Spleen (tissue), 11 donors: ENCODE measurements around the gene TSPOAP1. TPM values are rescaled to one million over a fixed set of nuclear protein-coding genes. Genes with fewer than 3 reads are reported as not detected.

Source experiments
- DNase-seq: peaks from one replicate; pipeline ENCODE4 v3.0.0-alpha.2; 2020
- H3K27ac ChIP-seq, 8 donors: fragments of 200-600 bp; sonication (generic) in 7 of 8; 1 replicate in 4 of 8; 2 replicates in 4 of 8; pipeline versions ENCODE4 v1.5.0 to v1.8.0; 2016 to 2021; ENCODE audit warnings: inconsistent platforms in 4 of 8, mild to moderate bottlenecking in 4 of 8, moderate library complexity in 1 of 8
- H3K27me3 ChIP-seq, 7 donors: fragments of 200-600 bp; sonication (generic) in 6 of 7; replicated peaks in 1 of 7; 1 replicate in 4 of 7; 2 replicates in 3 of 7; pipeline versions ENCODE4 v1.5.0 to v1.8.0; 2016 to 2021; ENCODE audit warnings: inconsistent platforms in 3 of 7, mild to moderate bottlenecking in 1 of 7
- H3K36me3 ChIP-seq, 6 donors: fragments of 200-600 bp; sonication (generic) in 5 of 6; 1 replicate in 4 of 6; 2 replicates in 2 of 6; pipeline versions ENCODE4 v1.5.0 to v1.8.0; 2016 to 2021; ENCODE audit warnings: inconsistent platforms in 2 of 6
- H3K4me1 ChIP-seq, 6 donors: fragments of 200-600 bp; sonication (generic) in 5 of 6; 1 replicate in 3 of 6; 2 replicates in 3 of 6; pipeline versions ENCODE4 v1.5.0 to v1.8.0; 2016 to 2021; ENCODE audit warnings: inconsistent platforms in 3 of 6
- H3K4me3 ChIP-seq, 8 donors: fragments of 200-600 bp; sonication (generic) in 7 of 8; 1 replicate in 4 of 8; 2 replicates in 4 of 8; pipeline versions ENCODE4 v1.5.0 to v1.8.0; 2016 to 2021; ENCODE audit warnings: inconsistent platforms in 4 of 8, mild to moderate bottlenecking in 4 of 8, moderate library complexity in 2 of 8
- H3K9me3 ChIP-seq, 8 donors: fragments of 200-600 bp; sonication (generic) in 7 of 8; 1 replicate in 4 of 8; 2 replicates in 4 of 8; pipeline versions ENCODE4 v1.5.0 to v1.8.0; 2016 to 2021; ENCODE audit warnings: inconsistent platforms in 4 of 8
- POLR2A ChIP-seq, 3 donors: fragments of 450-650 bp; IDR thresholded peaks; one replicate each; pipeline ENCODE4 v1.5.1; 2017; ENCODE audit warnings: antibody characterized with exemption in 3 of 3, mild to moderate bottlenecking in 1 of 3
- POLR2AphosphoS5 ChIP-seq, 3 donors: sonication (generic); formaldehyde crosslinking; IDR thresholded peaks; one replicate each; pipeline ENCODE4 v1.5.1; 2017; ENCODE audit warnings: antibody characterized with exemption in 3 of 3
- WGBS, 5 donors: extraction: QIAGEN DNeasy Blood & Tissue Kit in 3 of 5; methylation state at CpG; one replicate each; pipeline versions ENCODE4 v1.1.5 to v1.1.7; 2013 to 2018; 5-methylcytosine and 5-hydroxymethylcytosine counted together
- intact Hi-C: fragments of 100-400 bp; cut with DNase I; formaldehyde crosslinking; loops from one replicate; pipeline ENCODE4 v1.15.0; 2023; ENCODE audit warnings: low total_unique reads
- polyA plus RNA-seq, 3 donors: library from polyadenylated mRNA; stranded (reverse); fragments of 200-250 nt; gene quantifications; one replicate each; pipeline ENCODE4 v1.2.1, GENCODE V29; 2013
- total RNA-seq, 7 donors: library from RNA; depleted of rRNA in 3 of 7; stranded (reverse); fragments of >200 nt in 3 of 7; fragmentation: NEBNext Ultra II Directional in 4 of 7; extraction: Animal tissue kit (Norgen Biotek cat#: 25700) in 4 of 7; gene quantifications; one replicate each; pipeline versions ENCODE4 v1.1.0 to v1.2.1, GENCODE V29; 2016 to 2021
- TF ChIP-seq, protein P1 (sequence below), 11 experiments: fragments of 200-600 bp in 7 of 11; fragments of 450-650 bp in 4 of 11; sonication (generic) in 4 of 11; IDR thresholded peaks in 8 of 11; conservative IDR thresholded peaks in 3 of 11; 1 replicate in 7 of 11; 2 replicates in 4 of 11; pipeline versions ENCODE4 v1.4.0 to v1.8.0; 2016 to 2021; ENCODE audit warnings: antibody characterized with exemption in 11 of 11, inconsistent platforms in 4 of 11, mild to moderate bottlenecking in 1 of 11
- donor health status: healthy with polysubstance abuse.
- donor health status: DM: no; HTN: no; CAD: no; lungs with moderate emphysema.
- donor health status: DM: no; HTN: no; CAD: no.
- donor health status: Bipolar disorder and iron deficiency.
- donor health status: healthy.
- donor health status: DM: no; HTN: no; CAD: no.
- donor health status: DM: yes; HTN: yes; CAD: no.

The TSPOAP1 gene
- total and polyA plus RNA-seq, 10 donors, result 11.5 to 31.8 (median 18.6) TPM

DNA sequence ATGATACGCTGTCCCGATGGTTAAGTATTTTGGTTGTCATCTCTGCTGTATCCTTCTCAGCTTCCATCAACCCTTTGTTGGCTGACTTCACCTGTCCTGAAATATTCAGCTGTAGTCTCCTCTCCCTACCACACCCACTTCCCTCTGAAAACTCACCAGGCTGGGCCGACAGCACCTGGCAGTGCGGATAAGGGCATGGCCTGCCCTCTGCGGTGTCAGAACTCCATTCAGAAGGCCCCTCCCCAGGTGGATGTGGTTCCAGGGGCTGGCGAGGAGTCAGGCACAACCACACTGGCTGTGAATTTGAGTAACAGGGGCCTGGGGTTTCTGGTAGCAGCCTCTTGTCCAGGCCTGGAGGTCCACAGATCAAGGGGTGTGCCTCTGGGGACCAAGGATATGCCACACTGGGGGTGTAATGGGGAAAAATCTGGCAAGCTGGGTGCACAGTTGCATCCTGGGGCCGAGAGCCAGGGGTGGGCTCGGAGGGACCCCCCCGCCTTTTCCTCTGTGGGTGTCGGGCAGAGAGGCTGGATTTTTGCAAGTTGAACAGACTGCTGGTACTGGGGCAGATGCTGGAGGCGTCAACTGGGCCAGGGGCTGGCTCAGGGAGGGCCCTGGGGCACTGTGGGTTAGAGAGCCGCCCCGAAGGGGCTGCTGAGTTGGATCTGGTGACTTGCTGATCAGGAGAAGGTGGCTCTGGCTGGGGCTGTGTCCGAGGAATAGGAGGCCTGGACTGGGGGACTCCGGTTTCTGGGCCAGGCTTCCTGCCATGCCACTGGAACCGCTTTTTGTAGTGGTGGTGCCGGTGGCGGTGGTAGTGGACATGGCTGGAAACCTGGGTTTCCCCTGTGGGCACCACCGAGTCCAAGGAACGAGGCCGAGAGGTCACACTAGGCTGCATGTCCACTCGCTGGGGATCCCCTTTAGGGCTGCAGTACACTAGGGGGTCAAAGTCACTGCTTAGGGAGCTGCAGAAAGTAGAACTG, 29.0 kb upstream of the TSPOAP1 start:
- intact Hi-C loops, result no loop called here
- no peak overlapping the region for H3K27ac ChIP-seq
- WGBS, 5 donors, result 88 to 96% (median 94%) methylated on average over 13 to 22 of the region's 22 CpGs
- H3K9me3 ChIP-seq, result no peaks in the 10 kb centered on the region
- DNase-seq, result no peak
- TF ChIP-seq, protein P1, sequence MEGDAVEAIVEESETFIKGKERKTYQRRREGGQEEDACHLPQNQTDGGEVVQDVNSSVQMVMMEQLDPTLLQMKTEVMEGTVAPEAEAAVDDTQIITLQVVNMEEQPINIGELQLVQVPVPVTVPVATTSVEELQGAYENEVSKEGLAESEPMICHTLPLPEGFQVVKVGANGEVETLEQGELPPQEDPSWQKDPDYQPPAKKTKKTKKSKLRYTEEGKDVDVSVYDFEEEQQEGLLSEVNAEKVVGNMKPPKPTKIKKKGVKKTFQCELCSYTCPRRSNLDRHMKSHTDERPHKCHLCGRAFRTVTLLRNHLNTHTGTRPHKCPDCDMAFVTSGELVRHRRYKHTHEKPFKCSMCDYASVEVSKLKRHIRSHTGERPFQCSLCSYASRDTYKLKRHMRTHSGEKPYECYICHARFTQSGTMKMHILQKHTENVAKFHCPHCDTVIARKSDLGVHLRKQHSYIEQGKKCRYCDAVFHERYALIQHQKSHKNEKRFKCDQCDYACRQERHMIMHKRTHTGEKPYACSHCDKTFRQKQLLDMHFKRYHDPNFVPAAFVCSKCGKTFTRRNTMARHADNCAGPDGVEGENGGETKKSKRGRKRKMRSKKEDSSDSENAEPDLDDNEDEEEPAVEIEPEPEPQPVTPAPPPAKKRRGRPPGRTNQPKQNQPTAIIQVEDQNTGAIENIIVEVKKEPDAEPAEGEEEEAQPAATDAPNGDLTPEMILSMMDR (IDR thresholded peaks at IDR 0.05 in 8 of 11, conservative IDR thresholded peaks at IDR 0.05 in 3 of 11), result no peak
- TF ChIP-seq POLR2AphosphoS5 (IDR thresholded peaks at IDR 0.05), result peak in 1 of 3 donors; percentile 15
- no peak overlapping the region for H3K4me3 ChIP-seq
- no peaks in the 10 kb centered on the region for H3K36me3 ChIP-seq
- no peaks in the 10 kb centered on the region for H3K27me3 ChIP-seq
- H3K4me1 ChIP-seq, result peaks cover 0 to 15% (median 10%) of the 10 kb centered on the region in 6 donors

DNA sequence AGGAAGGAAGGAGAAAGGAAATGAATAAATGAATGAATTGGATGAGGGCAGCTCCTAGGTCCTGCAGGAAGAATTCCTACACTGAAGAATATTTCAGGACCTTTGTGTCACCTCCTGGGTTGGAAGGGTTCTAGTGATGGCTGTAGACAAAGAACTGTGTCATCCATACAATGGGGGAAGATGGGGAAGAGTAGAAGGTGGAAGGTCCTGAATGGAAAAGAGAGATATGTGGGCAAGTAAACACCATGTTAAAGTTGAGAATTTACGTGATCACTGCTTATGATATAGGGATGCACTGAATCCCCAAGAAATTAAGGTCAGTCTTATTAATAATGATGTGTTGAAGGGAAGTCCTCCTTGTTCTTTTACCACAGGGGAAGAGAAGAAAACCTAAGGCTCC, 27.6 kb upstream of the TSPOAP1 start:
- intact Hi-C loops, result no loop called here
- Histone ChIP-seq H3K4me3 (no peak overlapping the region), H3K27me3 (no peaks in the 10 kb centered on the region), H3K4me1 (peaks cover 3 to 22% (median 15%) of the 10 kb centered on the region in 6 donors), H3K27ac (no peak overlapping the region), H3K9me3 (no peaks in the 10 kb centered on the region), H3K36me3 (no peaks in the 10 kb centered on the region)
- 89 to 96% (median 93%) methylated on average over 1 of the region's 1 CpG for WGBS, 5 donors
- DNase-seq, result no peak
- TF ChIP-seq, protein P1 (IDR thresholded peaks at IDR 0.05 in 8 of 11, conservative IDR thresholded peaks at IDR 0.05 in 3 of 11), result no peak
- no peak for TF ChIP-seq POLR2A (IDR thresholded peaks at IDR 0.05)

DNA sequence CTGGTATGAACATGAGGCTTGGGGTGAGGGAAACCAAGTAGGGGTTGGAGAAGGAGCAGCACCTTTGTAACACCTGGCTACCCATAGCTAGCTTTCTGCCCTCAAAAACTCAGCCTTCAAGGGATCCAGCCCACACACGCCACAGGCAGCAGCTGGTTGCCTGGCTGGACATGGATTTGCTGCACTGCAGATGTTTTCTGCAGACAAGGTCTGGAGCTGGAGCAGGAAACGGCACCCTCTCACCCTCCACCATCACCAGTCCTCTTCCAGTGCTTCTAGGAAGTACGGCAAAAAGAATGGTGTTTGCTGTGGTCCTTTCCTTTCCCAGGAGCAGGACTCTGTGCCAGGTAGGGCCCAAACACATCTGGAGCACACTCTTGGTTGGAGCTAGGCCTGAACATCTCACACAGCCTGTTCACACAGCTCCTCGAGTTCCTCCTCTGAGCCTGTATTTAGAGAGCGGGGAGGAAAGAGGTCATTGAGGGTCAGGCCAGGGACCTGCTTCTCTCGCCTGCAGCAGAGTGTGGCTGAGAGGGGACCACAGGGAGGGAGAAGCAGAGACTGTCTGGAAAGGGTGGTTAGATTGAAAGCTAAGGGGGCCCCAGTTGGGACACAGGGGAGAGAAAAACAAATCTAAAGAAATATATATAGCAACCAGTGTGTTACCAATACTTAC, 26.1 kb upstream of the TSPOAP1 start:
- whole genome bisulfite sequencing, 5 donors, result 72 to 83% (median 82%) methylated on average over 6 of the region's 6 CpGs
- DNase-seq, result no peak
- Histone ChIP-seq H3K4me3 (no peak overlapping the region), H3K36me3 (peaks cover under 1 to 15% (median 13%) of the 10 kb centered on the region in 6 donors), H3K4me1 (peaks cover 10 to 37% (median 28%) of the 10 kb centered on the region in 6 donors), H3K27ac (no peak overlapping the region), H3K27me3 (no peaks in the 10 kb centered on the region), H3K9me3 (no peaks in the 10 kb centered on the region)
- peak in 1 of 3 donors; percentile 20 for TF ChIP-seq POLR2AphosphoS5 (IDR thresholded peaks at IDR 0.05)
- TF ChIP-seq, protein P1 (IDR thresholded peaks at IDR 0.05 in 8 of 11, conservative IDR thresholded peaks at IDR 0.05 in 3 of 11), result no peak
- intact Hi-C loops, result no loop called here

DNA sequence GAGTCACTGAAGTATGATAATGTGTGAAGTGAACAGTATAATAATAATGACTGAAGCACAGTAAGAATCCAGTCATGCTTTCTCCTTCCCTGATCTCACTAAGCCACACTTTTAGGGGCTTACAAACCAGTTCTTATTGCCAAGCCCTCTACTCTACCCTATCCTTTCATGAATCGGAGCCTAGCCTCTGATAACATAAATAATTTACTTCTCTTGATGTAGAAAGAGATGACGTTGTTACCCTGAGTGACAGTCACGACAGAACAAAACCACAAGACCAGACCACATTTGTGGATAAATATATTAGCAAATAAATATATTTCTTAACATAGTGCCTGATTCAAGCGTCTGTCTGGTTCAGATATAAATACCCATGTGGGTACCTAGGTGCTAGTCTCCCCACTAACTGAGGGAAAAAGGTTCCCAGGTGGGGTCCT, 24.8 kb upstream of the TSPOAP1 start:
- peaks cover 14 to 50% (median 38%) of the 10 kb centered on the region in 6 donors for H3K4me1 ChIP-seq
- H3K36me3 ChIP-seq, result peaks cover 5 to 28% (median 26%) of the 10 kb centered on the region in 6 donors
- WGBS, 5 donors, result 36 to 49% (median 45%) methylated on average over 4 of the region's 4 CpGs
- no peaks in the 10 kb centered on the region for H3K9me3 ChIP-seq
- no peak for DNase-seq
- TF ChIP-seq POLR2A (IDR thresholded peaks at IDR 0.05), result no peak
- TF ChIP-seq, protein P1 (IDR thresholded peaks at IDR 0.05 in 8 of 11, conservative IDR thresholded peaks at IDR 0.05 in 3 of 11), result no peak
- no peak for TF ChIP-seq POLR2AphosphoS5 (IDR thresholded peaks at IDR 0.05)
- peak overlapping the region; percentile 94 to 98 (median 97) for H3K27ac ChIP-seq
- intact Hi-C loops, result no loop called here
- H3K4me3 ChIP-seq, result peak overlapping the region in 5 of 8 donors; percentile 71 to 94 (median 87)
- H3K27me3 ChIP-seq, result no peaks in the 10 kb centered on the region
